ENCODE results near the gene ITPKA. TPM values are rescaled to one million over a fixed set of nuclear protein-coding genes. Genes with fewer than 3 reads are reported as not detected.
A peak's percentile ranks its signal among the peaks of the same experiment; 100 is the strongest.

ITPKA gene
- total RNA-seq, 2 donors from 2014 or later: 4.4 TPM; not detected in 1

DNA sequence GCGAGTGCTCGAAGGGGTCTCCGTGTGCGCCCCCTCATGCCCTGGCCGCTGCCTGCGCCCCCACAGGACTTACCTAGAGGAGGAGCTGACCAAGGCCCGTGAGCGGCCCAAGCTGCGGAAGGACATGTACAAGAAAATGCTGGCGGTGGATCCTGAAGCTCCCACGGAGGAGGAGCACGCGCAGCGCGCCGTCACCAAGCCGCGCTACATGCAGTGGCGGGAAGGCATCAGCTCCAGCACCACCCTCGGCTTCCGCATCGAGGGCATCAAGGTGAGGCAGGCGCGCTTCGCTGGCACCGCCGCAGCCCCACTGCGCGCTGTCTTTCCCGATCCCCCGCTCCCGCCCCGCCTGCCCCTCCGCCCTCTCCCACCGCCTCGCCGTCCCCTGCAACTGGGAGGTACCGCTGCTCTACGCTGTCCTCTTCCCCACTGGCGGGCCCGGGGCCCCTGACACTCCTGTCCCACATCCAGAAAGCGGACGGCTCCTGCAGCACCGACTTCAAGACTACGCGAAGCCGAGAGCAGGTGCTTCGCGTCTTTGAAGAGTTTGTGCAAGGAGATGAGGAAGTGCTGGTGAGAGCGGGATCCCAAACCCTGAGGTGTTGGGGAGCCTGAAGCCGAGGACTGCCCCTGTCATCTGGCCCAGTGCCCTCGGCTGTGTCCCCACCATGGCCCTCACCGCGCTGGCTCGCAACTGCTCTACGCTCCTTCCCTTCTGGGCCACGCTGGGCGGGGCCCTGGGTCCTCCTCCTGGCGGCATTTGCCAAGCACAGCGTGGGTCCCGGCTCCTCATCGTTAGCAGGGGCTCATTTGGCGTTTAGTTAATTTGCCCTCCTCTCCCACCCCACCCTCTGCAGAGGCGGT lies 8.5 kb downstream of the ITPKA start:
- Histone ChIP-seq H3K27me3 (replicated peaks; ENCODE audit: insufficient read depth) (no peaks in the 10 kb centered on the region), H3K4me1 (ENCODE audit: control insufficient read depth in 1 of 2, low read depth in 2 of 2) (peaks cover 14 to 15% of the 10 kb centered on the region in 2 donors), H3K4me3 (peak overlapping the region; percentile 62), H3K36me3 (no peaks in the 10 kb centered on the region), H3K27ac (no peak overlapping the region), H3K9me3 (no peaks in the 10 kb centered on the region)
- TF ChIP-seq, protein P1, sequence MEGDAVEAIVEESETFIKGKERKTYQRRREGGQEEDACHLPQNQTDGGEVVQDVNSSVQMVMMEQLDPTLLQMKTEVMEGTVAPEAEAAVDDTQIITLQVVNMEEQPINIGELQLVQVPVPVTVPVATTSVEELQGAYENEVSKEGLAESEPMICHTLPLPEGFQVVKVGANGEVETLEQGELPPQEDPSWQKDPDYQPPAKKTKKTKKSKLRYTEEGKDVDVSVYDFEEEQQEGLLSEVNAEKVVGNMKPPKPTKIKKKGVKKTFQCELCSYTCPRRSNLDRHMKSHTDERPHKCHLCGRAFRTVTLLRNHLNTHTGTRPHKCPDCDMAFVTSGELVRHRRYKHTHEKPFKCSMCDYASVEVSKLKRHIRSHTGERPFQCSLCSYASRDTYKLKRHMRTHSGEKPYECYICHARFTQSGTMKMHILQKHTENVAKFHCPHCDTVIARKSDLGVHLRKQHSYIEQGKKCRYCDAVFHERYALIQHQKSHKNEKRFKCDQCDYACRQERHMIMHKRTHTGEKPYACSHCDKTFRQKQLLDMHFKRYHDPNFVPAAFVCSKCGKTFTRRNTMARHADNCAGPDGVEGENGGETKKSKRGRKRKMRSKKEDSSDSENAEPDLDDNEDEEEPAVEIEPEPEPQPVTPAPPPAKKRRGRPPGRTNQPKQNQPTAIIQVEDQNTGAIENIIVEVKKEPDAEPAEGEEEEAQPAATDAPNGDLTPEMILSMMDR (IDR thresholded peaks at IDR 0.05): no peak
- ATAC-seq (ENCODE audit: insufficient number of reproducible peaks, low FRiP score, low read depth) (no peak), DNase-seq (ENCODE audit: low spot score) (no peak)

DNA sequence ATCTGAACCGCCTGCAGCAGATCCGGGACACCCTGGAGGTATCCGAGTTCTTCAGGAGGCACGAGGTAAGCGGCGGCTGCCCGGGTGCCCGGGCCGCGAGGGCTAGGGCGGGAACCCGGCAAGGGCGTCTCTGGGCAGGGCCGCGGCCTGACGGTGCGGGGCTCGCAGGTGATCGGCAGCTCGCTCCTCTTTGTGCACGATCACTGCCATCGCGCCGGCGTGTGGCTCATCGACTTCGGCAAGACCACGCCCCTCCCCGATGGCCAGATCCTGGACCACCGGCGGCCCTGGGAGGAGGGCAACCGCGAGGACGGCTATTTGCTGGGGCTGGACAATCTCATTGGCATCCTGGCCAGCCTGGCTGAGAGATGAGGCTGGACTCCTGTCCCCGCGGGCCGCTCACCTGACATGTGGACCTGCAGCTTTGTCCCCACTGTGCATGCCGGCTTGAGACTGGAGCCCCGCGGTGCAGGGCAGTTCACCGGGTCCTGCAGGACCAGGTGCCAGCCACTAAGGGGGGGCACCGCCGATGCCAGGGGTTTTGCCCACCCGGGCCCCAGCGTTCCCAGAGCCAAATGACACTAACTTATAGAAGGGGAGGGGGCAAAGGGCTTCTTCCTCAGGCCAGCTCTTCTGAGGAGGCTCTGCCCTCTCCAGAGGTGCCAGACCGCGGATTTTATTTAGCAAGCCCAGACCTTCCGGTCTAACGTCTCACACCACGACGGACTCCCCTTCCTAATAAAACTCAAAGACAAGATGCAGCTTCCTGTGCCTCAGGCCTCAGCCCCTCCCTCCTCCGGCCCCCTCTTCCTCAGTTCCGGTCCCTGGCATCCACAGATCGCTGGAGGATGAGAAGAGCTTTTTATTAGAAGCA lies 9.4 kb downstream of the ITPKA start:
- TF ChIP-seq, protein P1 (IDR thresholded peaks at IDR 0.05): no peak
- Histone ChIP-seq H3K27me3 (replicated peaks; ENCODE audit: insufficient read depth) (no peaks in the 10 kb centered on the region), H3K9me3 (no peaks in the 10 kb centered on the region), H3K27ac (no peak overlapping the region), H3K4me3 (peak overlapping the region; percentile 62), H3K4me1 (ENCODE audit: control insufficient read depth in 1 of 2, low read depth in 2 of 2) (peaks cover 14 to 15% of the 10 kb centered on the region in 2 donors), H3K36me3 (no peaks in the 10 kb centered on the region)
- ATAC-seq (ENCODE audit: insufficient number of reproducible peaks, low FRiP score, low read depth): no peak
- no peak for DNase-seq (ENCODE audit: low spot score)

DNA sequence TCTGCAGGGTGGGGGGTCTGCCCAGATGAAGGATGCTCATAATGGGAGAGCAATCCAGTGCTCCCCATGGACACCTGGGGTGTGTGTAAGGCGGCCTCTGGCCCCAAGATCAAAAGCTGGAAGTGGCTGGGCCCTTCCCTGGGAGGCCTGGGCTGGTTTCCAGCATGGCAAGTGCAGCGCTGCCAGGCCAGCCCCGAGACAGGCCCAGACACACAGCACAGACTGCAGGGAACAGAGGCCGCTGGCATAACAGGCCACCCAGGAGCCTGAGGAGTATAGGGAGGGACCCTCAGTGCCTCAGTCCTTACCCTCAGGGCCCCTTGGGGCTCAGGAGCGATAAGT lies 10.0 kb downstream of the ITPKA start:
- Histone ChIP-seq H3K27ac (no peak overlapping the region), H3K36me3 (no peaks in the 10 kb centered on the region), H3K27me3 (replicated peaks; ENCODE audit: insufficient read depth) (no peaks in the 10 kb centered on the region), H3K4me3 (no peak overlapping the region), H3K4me1 (ENCODE audit: control insufficient read depth in 1 of 2, low read depth in 2 of 2) (peaks cover 14 to 15% of the 10 kb centered on the region in 2 donors), H3K9me3 (no peaks in the 10 kb centered on the region)
- ATAC-seq (ENCODE audit: insufficient number of reproducible peaks, low FRiP score, low read depth): no peak
- DNase-seq (ENCODE audit: low spot score): no peak
- TF ChIP-seq, protein P1 (IDR thresholded peaks at IDR 0.05): no peak

DNA sequence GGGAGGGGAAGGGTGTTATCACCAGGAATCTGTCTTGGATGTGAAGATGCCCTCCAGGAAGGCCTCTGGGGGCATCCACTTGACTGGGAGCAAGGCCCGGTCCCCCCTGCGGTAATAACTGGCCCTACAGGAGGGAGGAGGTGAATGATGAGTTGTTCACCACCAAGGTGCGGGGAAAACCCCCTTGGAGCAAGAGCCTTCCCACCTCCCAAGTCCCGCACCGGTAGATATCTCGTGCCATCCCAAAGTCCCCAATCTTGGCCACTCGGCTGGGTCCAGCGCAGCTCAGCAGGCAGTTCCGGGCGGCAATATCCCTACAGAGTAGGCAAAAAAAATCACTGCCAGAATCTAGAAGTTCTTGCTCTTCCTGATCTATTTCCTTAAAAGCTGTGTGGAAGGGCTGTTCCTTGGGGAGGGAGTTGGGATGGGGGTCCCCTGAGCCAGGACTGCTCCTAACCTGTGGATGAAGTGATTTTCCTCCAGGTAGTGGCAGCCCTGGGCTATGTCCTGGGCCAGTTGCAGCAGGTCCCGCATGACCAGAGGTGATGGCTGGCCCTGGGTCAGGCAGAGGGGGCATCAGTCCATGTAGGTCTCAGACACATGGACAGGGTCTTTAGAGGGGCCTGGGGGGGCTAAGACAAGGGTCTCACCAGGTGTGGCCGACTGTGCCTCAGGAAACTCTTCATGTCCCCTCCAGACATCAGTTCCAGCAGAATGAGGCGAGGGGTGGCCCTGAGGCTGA lies 11.2 kb downstream of the ITPKA start:
- Histone ChIP-seq H3K36me3 (no peaks in the 10 kb centered on the region), H3K4me1 (ENCODE audit: control insufficient read depth in 1 of 2, low read depth in 2 of 2) (peaks cover 14 to 15% of the 10 kb centered on the region in 2 donors), H3K27ac (no peak overlapping the region), H3K4me3 (no peak overlapping the region), H3K9me3 (no peaks in the 10 kb centered on the region), H3K27me3 (replicated peaks; ENCODE audit: insufficient read depth) (no peaks in the 10 kb centered on the region)
- DNase-seq (ENCODE audit: low spot score) (no peak), ATAC-seq (ENCODE audit: insufficient number of reproducible peaks, low FRiP score, low read depth) (no peak)
- TF ChIP-seq, protein P1 (IDR thresholded peaks at IDR 0.05): no peak
